SJCRH30 (cell line): Measurements from ENCODE around the gene PNPLA7. TPM values are rescaled to one million over a fixed set of nuclear protein-coding genes. Genes with fewer than 3 reads are reported as not detected.
"Not testable (repeated sequence)": the region's sequence is repeated elsewhere in the genome, so short reads cannot be mapped to it uniquely, and the experiment has no call there.

Experiments
- DNase-seq, 2 experiments: peaks; one replicate each; pipeline ENCODE4 v3.0.0-alpha.2; 2015 to 2020
- H3K27ac ChIP-seq: fragments of 250-450 bp; sonication (Bioruptor Pico); 2 replicates; pipeline ENCODE4 v1.5.1; 2020; ENCODE audit warnings: mild to moderate bottlenecking, moderate library complexity
- H3K27me3 ChIP-seq: fragments of 250-450 bp; sonication (Bioruptor Pico); 2 replicates; pipeline ENCODE4 v1.5.1; 2020; ENCODE audit warnings: mild to moderate bottlenecking, moderate library complexity
- H3K36me3 ChIP-seq: fragments of 250-450 bp; sonication (Bioruptor Pico); 2 replicates; pipeline ENCODE4 v1.5.1; 2020; ENCODE audit warnings: mild to moderate bottlenecking, moderate library complexity
- H3K4me1 ChIP-seq: fragments of 250-450 bp; sonication (Bioruptor Pico); 2 replicates; pipeline ENCODE4 v1.5.1; 2020; ENCODE audit warnings: mild to moderate bottlenecking, moderate library complexity
- H3K4me3 ChIP-seq: fragments of 250-450 bp; sonication (Bioruptor Pico); 2 replicates; pipeline ENCODE4 v1.5.1; 2020; ENCODE audit warnings: mild to moderate bottlenecking, moderate library complexity
- H3K9me3 ChIP-seq: fragments of 250-450 bp; sonication (Bioruptor Pico); replicated peaks from 2 replicates; pipeline ENCODE4 v1.5.1; 2020; ENCODE audit warnings: mild to moderate bottlenecking, moderate library complexity
- total RNA-seq: library from RNA; depleted of rRNA; stranded (reverse); fragments of >200 nt; shearing (Covaris generic); gene quantifications from 2 replicates; pipeline ENCODE4 v1.2.3, GENCODE V29; 2014

PNPLA7 gene
- total RNA-seq, 1 experiment from 2014 or later, result 0.14 TPM

DNA sequence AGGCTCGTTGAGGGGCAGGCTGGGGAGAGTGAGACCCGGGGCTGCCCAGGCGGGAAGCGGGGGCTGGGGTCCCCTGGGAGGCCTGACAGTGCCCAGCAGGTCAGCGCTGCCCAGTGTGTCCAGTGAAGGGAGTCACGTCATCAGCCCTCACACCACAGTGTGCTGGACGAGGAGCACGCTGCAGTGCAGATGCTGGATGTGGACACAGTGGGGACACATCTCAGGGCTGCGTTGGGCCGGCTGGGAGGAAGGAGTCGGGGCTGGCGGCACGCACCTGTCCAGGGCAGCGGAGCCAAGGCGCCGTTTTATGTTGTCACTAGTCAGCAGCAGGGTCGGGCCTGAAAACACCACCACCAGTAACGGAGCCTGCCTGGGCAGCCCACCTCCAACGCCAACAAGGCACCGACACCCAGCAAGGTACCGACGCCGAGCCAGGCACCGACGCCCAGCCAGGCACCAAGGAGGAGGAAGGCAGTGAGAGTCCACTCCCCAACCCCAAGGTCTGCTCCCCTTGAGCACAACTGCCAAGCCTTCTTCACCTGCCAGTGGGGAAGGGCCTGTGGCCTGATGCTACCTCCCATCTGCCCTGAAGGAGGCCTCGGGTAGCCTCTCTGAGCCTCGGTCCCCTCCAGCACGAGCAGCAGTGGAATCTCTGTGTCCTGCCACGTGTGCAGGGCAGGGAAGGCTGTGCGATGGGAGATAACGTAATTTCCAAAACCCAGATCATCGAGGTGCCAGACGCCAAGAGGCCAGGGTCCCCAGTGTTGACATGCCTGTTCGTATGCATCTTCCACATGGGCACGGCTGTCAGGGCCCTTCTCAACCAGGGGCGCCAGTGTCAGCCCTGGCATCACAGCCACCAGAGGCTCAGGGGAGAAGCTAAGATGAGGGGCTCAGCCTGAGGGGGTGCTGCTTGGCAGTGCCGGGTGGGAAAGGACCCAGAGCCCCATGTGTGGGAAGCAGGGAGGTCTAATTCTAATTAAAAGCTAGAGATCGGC is 69.2 kb downstream of the PNPLA7 start:
- no peak overlapping the region for H3K4me3 ChIP-seq
- H3K27me3 ChIP-seq, result no peaks in the 10 kb centered on the region
- H3K9me3 ChIP-seq, result peaks cover 2% of the 10 kb centered on the region
- H3K27ac ChIP-seq, result no peak overlapping the region
- no peak for DNase-seq
- no peaks in the 10 kb centered on the region for H3K36me3 ChIP-seq
- peaks cover 15% of the 10 kb centered on the region for H3K4me1 ChIP-seq

DNA sequence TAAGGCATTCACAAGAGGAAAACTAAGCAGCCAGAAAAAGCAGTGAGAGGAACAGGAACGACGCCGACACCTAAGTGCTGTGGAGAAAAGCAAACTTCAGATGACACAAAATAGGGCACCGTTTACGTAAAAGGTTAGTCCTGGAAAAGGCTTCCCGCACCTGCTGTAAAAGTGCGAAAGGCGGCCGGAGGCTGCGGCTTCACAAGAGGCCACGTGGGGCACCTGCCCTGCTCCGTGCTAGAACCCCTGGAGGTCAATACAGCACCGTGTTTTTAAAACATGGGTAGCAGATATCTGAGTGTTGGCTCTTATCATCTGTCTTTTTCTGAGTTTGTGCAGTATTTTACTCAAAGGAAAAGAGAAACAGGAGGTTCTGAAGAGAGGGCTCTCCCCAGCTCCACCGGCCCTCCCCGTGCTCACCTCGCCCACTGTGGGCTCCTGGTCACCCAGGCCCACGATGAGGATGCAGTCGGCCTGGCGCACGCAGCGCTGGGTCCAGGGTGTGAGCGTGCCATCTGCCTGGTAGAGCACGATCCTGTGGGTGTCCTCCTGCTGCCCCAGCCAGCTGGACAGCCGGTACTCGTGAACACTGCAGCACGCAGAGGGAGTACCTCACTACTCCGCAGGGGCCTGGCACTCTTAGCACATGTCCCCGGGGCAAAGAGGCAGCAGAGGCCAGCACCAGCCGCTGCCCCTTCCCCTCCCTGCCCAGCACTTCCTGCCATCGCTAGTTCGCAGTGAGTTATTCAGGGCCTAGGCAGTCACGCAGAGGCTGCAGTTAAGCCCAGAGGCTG is 70.1 kb downstream of the PNPLA7 start:
- no peaks in the 10 kb centered on the region for H3K27me3 ChIP-seq
- H3K4me1 ChIP-seq, result peaks cover 15% of the 10 kb centered on the region
- H3K4me3 ChIP-seq, result no peak overlapping the region
- H3K36me3 ChIP-seq, result no peaks in the 10 kb centered on the region
- no peak overlapping the region for H3K27ac ChIP-seq
- peaks cover 5% of the 10 kb centered on the region for H3K9me3 ChIP-seq
- no peak for DNase-seq

DNA sequence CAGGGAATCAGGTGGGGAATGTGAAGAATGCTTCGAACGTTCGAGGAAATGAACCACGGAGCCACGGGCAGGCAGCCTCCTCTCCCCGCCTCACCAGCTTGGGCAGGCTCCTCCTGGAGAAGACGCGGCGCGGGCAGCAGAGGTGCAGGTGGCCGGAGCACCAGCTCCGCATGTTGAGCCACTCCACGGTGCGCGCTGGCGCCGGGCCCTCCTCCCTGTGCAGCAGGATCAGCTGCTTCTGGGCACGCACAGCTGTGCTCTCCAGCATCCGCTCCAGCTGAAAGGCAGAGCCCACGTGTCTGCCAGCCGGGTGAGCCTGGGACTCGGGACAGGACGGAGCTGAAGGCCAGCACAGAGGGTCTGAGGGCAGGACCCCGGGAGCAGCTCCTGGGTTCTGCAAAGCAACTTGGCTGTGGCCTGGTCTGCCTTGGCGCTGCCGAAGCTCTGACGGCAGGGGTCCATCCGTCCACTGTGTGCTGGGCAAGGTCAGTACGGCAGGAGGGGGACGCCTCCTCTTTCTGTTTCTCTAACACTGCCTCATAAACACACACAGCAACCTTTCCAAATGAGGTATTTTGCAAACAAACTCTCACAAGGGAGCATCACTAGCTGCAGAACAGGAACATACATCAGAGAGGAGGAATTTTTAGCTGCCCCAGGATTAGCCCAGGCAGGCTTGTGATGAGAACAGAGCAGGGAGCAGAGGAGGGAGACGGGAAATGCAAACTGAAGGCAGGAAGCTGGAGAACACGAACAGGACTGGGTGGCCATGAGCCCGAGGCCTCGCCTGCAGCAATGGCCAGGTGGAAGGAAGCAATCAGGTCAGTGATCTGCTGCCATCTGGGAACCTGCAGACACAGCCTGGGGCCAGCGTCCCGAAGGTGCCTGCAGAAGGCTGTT is 71.0 kb downstream of the PNPLA7 start:
- H3K4me1 ChIP-seq, result peaks cover 15% of the 10 kb centered on the region
- H3K27me3 ChIP-seq, result no peaks in the 10 kb centered on the region
- peaks cover 5% of the 10 kb centered on the region for H3K9me3 ChIP-seq
- DNase-seq, result peak; percentile 79 to 81
- no peak overlapping the region for H3K27ac ChIP-seq
- H3K36me3 ChIP-seq, result no peaks in the 10 kb centered on the region
- H3K4me3 ChIP-seq, result peak overlapping the region; percentile 32

DNA sequence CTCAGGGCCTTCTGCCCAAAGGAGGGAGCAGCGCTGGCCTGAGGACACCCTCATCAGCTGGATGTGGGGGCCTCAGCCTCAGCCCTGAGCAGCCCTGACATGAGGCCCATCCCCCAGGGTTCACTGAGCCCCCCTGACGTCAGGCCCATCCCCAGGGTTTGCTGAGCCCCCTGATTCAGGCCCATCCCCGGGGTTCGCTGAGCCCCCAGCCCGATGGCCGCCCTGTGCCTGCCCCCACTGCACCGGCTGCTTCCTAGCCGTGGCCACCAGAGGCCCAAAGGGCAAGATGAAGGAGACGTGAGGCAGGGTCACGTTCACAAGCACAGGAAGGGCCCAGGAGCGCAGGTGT is 71.6 kb downstream of the PNPLA7 start:
- no peaks in the 10 kb centered on the region for H3K27me3 ChIP-seq
- peaks cover 5% of the 10 kb centered on the region for H3K9me3 ChIP-seq
- no peaks in the 10 kb centered on the region for H3K36me3 ChIP-seq
- no peak overlapping the region for H3K27ac ChIP-seq
- H3K4me3 ChIP-seq, result no peak overlapping the region
- peaks cover 15% of the 10 kb centered on the region for H3K4me1 ChIP-seq
- DNase-seq, result no peak

DNA sequence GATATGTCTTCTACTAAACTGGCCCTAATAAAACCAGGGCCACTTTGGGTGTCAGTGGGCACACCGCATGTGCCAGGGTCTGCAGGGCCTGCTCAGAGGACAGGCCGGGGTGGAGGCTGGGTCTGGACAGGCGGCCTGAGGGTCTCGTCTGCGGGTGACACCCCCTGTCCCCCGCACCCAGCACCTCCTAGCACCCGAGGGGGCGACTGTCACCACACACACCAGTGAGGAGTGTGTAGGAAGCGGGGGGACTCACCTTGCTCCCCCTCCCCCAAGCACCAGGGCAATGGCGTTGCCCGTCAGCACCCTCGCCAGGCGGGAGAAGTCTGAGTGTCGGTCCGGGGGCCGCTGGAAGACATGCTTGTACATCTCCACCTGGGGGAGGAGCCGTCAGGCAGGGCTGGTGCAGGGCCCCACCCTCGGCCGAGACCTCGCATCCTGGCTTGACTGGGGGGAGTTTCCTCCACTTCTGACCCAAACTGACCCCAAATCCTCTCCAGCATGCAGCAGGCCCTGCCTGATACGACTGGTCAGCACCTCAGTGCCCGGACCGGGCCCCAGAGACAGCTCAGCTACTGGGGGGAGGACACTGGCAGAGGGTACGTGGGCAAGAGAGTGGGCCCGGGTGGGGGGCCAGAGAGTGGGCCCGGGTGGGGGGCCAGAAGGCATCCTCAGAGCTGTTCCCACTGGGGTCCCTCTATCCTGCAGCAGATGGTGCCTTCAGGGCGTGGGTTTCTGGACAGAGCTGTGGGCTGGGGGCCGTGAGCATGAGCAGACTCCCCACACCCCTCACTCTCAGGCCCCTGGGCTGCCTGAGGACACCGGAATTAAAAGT is 72.2 kb downstream of the PNPLA7 start:
- H3K4me1 ChIP-seq, result peaks cover 15% of the 10 kb centered on the region
- H3K27me3 ChIP-seq, result no peaks in the 10 kb centered on the region
- no peak overlapping the region for H3K4me3 ChIP-seq
- H3K27ac ChIP-seq, result no peak overlapping the region
- H3K36me3 ChIP-seq, result no peaks in the 10 kb centered on the region
- peaks cover 8% of the 10 kb centered on the region for H3K9me3 ChIP-seq
- DNase-seq, result no peak

DNA sequence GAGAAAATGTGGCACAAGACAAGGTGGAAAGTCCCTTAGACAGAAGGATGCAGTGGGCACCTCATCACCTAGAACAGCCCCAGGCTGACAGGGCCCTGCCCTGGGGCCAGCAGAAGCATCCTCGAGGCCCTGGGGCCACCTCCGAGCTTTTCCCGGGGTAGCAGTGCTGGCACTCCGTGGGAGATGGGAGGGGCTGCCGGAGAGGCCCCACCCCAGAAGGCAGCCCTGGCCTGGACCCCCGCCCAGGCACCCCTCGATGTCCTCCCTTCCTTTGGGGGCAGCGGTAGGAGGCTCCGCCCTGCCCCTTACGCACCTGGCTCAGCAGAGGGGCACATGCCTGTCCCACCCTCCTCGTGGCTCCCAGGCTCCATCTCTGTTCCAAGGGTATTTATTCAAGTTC is 73.3 kb downstream of the PNPLA7 start:
- H3K27ac ChIP-seq, result no peak overlapping the region
- no peak for DNase-seq
- peaks cover 5% of the 10 kb centered on the region for H3K4me1 ChIP-seq
- no peak overlapping the region for H3K4me3 ChIP-seq
- H3K36me3 ChIP-seq, result no peaks in the 10 kb centered on the region
- no peaks in the 10 kb centered on the region for H3K27me3 ChIP-seq
- H3K9me3 ChIP-seq, result peaks cover 8% of the 10 kb centered on the region

DNA sequence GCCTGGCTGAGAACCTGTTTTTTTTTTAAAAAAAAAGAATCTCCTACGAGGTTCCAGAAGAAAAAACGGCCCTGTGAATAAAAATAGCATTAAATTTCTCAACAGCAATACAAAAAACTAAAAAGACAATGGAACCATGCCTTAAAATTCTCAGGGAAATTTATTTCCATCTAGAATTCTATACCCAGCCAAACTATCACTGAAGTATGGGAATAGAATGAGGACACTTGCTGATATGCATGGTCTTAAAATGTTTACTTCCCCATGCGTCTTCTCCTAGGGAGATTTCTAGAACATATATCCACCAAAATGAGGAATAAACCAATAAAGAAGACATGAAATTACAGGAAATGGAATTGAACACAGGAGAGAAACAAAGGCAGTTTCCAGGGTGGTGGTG is 74.5 kb downstream of the PNPLA7 start:
- peaks cover 8% of the 10 kb centered on the region for H3K9me3 ChIP-seq
- no peaks in the 10 kb centered on the region for H3K27me3 ChIP-seq
- H3K4me3 ChIP-seq, result no peak overlapping the region
- no peak overlapping the region for H3K27ac ChIP-seq
- peaks cover 5% of the 10 kb centered on the region for H3K4me1 ChIP-seq
- H3K36me3 ChIP-seq, result no peaks in the 10 kb centered on the region
- no peak for DNase-seq

DNA sequence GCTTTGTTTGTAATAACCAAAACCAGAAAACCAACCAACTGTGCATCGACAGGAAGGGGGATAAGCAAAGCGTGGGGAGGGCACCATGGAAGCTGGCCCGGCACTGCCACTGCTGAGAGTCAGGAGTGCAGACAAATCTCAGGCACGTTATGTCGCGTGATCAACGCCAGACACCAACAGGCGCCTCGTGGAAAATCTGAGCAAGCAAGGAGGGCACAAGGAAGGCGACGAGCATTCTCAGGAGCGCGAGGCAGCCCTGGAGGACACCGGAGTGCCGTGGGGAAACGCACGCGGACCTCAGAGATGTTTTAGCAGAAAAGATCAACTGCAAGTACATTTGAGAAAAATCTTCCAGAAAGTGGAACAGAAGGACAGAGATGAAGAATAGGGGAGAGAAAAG is 75.9 kb downstream of the PNPLA7 start:
- no peaks in the 10 kb centered on the region for H3K27me3 ChIP-seq
- H3K36me3 ChIP-seq, result no peaks in the 10 kb centered on the region
- no peak overlapping the region for H3K27ac ChIP-seq
- no peak for DNase-seq
- no peak overlapping the region for H3K4me3 ChIP-seq
- peaks cover 5% of the 10 kb centered on the region for H3K4me1 ChIP-seq
- H3K9me3 ChIP-seq, result peaks cover 8% of the 10 kb centered on the region

DNA sequence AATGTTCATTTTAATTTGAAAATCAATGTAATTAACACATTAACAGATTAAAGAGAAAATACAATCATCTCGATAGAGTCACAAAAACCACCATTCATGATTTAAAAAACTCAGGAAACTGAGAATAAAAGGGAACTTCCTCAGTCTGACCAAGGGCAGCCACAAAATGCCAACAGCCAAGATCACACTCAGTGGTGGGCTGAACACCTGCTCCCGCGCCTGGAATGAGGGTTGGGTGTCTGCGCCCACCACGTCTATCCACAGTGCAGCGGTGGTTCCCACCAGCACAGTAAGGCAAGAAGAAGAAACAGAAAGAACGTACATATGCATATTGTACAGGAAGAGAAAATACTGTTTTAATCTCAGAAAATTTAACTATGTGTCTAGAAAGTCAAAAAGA is 79.4 kb downstream of the PNPLA7 start:
- Histone ChIP-seq H3K27me3 (0 out of 2 replicates have a peak, but pooled peaks cover 3% of the 10 kb centered on the region), H3K4me3 (no peak overlapping the region), H3K4me1 (no peaks in the 10 kb centered on the region; the same call in 1 of the 2 replicates), H3K27ac (no peak overlapping the region), H3K9me3 (peaks cover 4% of the 10 kb centered on the region), H3K36me3 (no peaks in the 10 kb centered on the region)
- no peak for DNase-seq

DNA sequence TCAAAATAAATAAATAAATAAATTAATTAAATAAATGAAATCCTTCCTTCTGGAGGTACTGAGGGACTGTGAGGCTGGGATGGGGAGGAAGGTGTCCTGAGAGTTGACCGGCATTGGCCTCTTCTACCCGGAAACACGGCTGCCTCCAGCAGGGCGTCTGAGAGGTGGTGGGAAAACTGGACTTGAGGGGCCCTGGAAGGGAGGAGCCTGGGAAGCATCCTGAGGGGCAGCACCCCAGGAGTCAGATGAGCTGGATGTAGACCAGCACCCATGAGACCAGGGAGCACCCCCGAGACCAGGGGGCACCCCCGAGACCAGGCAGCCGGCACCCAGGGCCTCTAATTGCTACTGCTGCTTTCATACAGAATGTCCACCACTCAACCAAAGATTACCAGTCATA is 82.3 kb downstream of the PNPLA7 start:
- DNase-seq, result no peak
- H3K9me3 ChIP-seq, result no peaks in the 10 kb centered on the region
- H3K27me3 ChIP-seq, result 0 out of 2 replicates have a peak, but pooled peaks cover 3% of the 10 kb centered on the region
- no peaks in the 10 kb centered on the region for H3K36me3 ChIP-seq
- H3K27ac ChIP-seq, result no peak overlapping the region
- no peaks in the 10 kb centered on the region; the same call in 1 of the 2 replicates for H3K4me1 ChIP-seq
- H3K4me3 ChIP-seq, result no peak overlapping the region

DNA sequence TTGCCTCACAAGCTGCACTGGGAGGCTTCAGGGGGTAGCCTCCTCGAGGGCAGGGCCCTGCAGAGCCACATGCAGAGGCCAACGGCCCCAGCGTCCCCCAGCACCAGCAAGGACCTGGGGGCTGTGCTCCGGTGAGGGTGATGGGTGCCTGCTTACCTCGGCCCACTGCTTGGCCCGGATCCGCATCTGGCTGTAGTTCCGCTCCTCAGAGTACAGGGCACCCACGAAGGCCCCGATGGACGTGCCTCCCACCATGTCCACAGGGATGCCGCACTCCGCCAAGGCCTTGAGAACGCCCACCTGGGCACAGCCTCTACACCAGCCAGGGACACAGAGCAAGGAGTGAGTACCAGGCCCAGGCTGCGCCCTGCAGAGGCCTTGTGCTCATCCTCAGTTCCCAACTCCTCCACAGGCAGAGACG is 83.0 kb downstream of the PNPLA7 start:
- Histone ChIP-seq H3K4me1 (no peaks in the 10 kb centered on the region; the same call in 1 of the 2 replicates), H3K4me3 (no peak overlapping the region), H3K9me3 (no peaks in the 10 kb centered on the region), H3K27ac (no peak overlapping the region), H3K36me3 (no peaks in the 10 kb centered on the region), H3K27me3 (0 out of 2 replicates have a peak, but pooled peaks cover 3% of the 10 kb centered on the region)
- no peak for DNase-seq

DNA sequence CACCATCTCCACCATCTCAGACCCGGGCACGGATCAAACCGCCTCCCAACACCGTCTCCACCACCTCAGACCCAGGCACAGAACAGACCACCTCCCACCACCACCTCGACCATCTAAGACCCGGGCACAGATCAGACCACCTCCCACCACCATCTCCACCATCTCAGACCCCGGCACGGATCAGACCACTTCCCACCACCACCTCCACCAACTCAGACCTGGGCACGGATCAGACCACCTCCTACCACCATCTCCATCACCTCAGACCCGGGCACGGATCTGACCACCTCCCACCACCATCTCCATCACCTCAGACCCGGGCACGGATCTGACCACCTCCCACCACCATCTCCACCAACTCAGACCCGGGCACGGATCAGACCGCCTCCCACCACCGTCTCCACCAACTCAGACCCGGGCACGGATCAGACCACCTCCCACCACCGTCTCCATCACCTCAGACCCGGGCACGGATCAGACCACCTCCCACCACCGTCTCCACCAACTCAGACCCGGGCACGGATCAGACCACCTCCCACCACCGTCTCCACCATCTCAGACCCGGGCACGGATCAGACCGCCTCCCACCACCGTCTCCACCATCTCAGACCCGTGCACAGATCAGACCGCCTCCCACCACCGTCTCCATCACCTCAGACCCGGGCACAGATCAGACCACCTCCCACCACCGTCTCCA is 83.7 kb downstream of the PNPLA7 start:
- H3K4me1 ChIP-seq, H3K4me3 ChIP-seq, H3K9me3 ChIP-seq, H3K36me3 ChIP-seq, H3K27me3 ChIP-seq, DNase-seq, H3K27ac ChIP-seq: not testable (repeated sequence)

DNA sequence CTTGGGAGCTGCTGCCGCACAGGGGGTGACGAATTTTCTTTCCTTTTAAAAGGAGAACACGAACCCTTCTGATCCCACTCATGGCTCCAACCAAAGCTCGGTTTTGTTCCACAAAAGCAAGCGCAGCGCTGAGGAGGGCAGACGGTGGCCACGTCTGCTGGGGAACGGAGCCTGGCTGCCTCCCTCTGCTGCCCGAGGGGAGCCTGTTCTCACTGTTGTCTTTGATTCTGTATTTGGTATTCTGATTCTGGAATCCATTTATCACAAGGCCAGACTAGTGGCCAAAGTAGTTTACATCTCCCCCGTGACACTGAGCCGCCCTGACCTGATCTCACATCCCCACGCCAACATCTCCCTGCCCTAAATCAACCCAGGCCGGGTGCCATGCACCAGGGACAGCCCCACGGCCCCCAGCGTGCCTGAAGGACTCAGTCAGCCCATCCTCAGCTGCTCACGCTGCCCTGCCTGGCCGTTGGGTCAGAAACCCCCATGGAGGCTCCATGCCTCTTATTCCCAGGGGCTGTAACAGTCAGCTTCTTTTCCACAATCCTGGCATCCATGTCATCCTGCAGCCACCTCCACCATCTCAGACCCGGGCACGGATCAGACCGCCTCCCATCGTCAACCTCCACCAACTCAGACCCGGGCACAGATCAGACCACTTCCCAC is 84.3 kb downstream of the PNPLA7 start:
- Histone ChIP-seq H3K27ac (no peak overlapping the region), H3K9me3 (no peaks in the 10 kb centered on the region), H3K36me3 (no peaks in the 10 kb centered on the region), H3K4me3 (no peak overlapping the region), H3K27me3 (0 out of 2 replicates have a peak, but pooled peaks cover 3% of the 10 kb centered on the region), H3K4me1 (no peaks in the 10 kb centered on the region; the same call in 1 of the 2 replicates)
- no peak for DNase-seq
